ENCODE results near the gene USP32. TPM values are rescaled to one million over a fixed set of nuclear protein-coding genes. Genes with fewer than 3 reads are reported as not detected.
"Not testable (repeated sequence)": the region's sequence is repeated elsewhere in the genome, so short reads cannot be mapped to it uniquely, and the experiment has no call there.

Gene USP32
- total and polyA plus RNA-seq, 7 donors, result 19.5 to 64.9 (median 38.6) TPM

- Histone ChIP-seq H3K27me3 (ENCODE audit: insufficient read depth in 3 of 3, low read length in 2 of 3) (no peaks in the 10 kb centered on the region), H3K4me1 (peaks cover 3% of the 10 kb centered on the region), H3K4me3 (peak overlapping the region; percentile 66), H3K9me3 (no peaks in the 10 kb centered on the region), H3K27ac (no peak overlapping the region), H3K36me3 (ENCODE audit: insufficient read depth in 1 of 2, low read depth in 1 of 2) (no peaks in the 10 kb centered on the region)
- peak; percentile 84 for TF ChIP-seq CTCF (IDR thresholded peaks at IDR 0.05)
- ATAC-seq (peak; percentile 95 to 98 (median 97)), DNase-seq (peak; percentile 78 to 85)
- intact Hi-C loops (cut with DNase I), result no loop called here
- WGBS, 3 donors, result 3 to 7% (median 3%) methylated on average over 57 to 66 of the region's 66 CpGs
Measured at GRCh38 chr17:60421273-60422161, 29.6 kb upstream of the USP32 start.

GRCh38 chr17:60419875-60420274 lies 27.9 kb upstream of the USP32 start:
- intact Hi-C loops (cut with DNase I); H3K9me3 ChIP-seq; H3K36me3 ChIP-seq (ENCODE audit: insufficient read depth in 1 of 2, low read depth in 1 of 2); H3K27ac ChIP-seq; H3K27me3 ChIP-seq (ENCODE audit: insufficient read depth in 3 of 3, low read length in 2 of 3); H3K4me1 ChIP-seq; ATAC-seq; DNase-seq; H3K4me3 ChIP-seq: not testable (repeated sequence)
- WGBS, 3 donors, result 95 to 97% (median 96%) methylated on average over 7 of the region's 7 CpGs

GRCh38 chr17:60419003-60419402 lies 27.1 kb upstream of the USP32 start:
- intact Hi-C loops (cut with DNase I); H3K36me3 ChIP-seq (ENCODE audit: insufficient read depth in 1 of 2, low read depth in 1 of 2); H3K27ac ChIP-seq; H3K9me3 ChIP-seq; H3K4me1 ChIP-seq; DNase-seq; H3K27me3 ChIP-seq (ENCODE audit: insufficient read depth in 3 of 3, low read length in 2 of 3); H3K4me3 ChIP-seq; ATAC-seq: not testable (repeated sequence)
- 90 to 95% (median 92%) methylated on average over 4 of the region's 4 CpGs for WGBS, 3 donors

- no peak overlapping the region for H3K4me3 ChIP-seq
- DNase-seq (no peak), ATAC-seq (no peak)
- 50 to 66% (median 58%) methylated on average over 2 of the region's 2 CpGs for WGBS, 3 donors
- H3K9me3 ChIP-seq, result no peaks in the 10 kb centered on the region
- intact Hi-C loops (cut with DNase I), result no loop called here
- no peaks in the 10 kb centered on the region for H3K36me3 ChIP-seq (ENCODE audit: insufficient read depth in 1 of 2, low read depth in 1 of 2)
- H3K27me3 ChIP-seq (ENCODE audit: insufficient read depth in 3 of 3, low read length in 2 of 3), result no peaks in the 10 kb centered on the region
- no peak for TF ChIP-seq CTCF (IDR thresholded peaks at IDR 0.05)
- H3K4me1 ChIP-seq, result peaks cover 7% of the 10 kb centered on the region
- no peak overlapping the region for H3K27ac ChIP-seq
Measured at GRCh38 chr17:60416368-60416925, 24.5 kb upstream of the USP32 start.

GRCh38 chr17:60415146-60415545 lies 23.2 kb upstream of the USP32 start:
- Histone ChIP-seq H3K4me3 (no peak overlapping the region), H3K4me1 (peaks cover 4% of the 10 kb centered on the region), H3K27me3 (ENCODE audit: insufficient read depth in 3 of 3, low read length in 2 of 3) (no peaks in the 10 kb centered on the region), H3K27ac (no peak overlapping the region), H3K36me3 (ENCODE audit: insufficient read depth in 1 of 2, low read depth in 1 of 2) (no peaks in the 10 kb centered on the region), H3K9me3 (no peaks in the 10 kb centered on the region)
- ATAC-seq (no peak), DNase-seq (no peak)
- 78 to 93% (median 84%) methylated on average over 1 of the region's 1 CpG for WGBS, 3 donors
- intact Hi-C loops (cut with DNase I), result no loop called here
- TF ChIP-seq CTCF (IDR thresholded peaks at IDR 0.05), result no peak
